GM12878 (cell line): ENCODE results near the gene MIEN1. TPM values are rescaled to one million over a fixed set of nuclear protein-coding genes. Genes with fewer than 3 reads are reported as not detected.

Experiments used
- BMI1 ChIP-seq: fragments of 450-650 bp; IDR thresholded peaks from 2 replicates; pipeline ENCODE4 v1.6.1; 2016; ENCODE audit warnings: mild to moderate bottlenecking, moderate library complexity, borderline replicate concordance
- CEBPB ChIP-seq, 2 experiments: fragments of 150-350 bp in 1 of 2; IDR thresholded peaks; 2 replicates each; pipeline ENCODE4 v1.6.1; 2012 to 2014; ENCODE audit warnings: low read depth in 2 of 2, low read length in 2 of 2, borderline replicate concordance in 1 of 2, inconsistent platforms in 1 of 2
- CREB1 ChIP-seq: IDR thresholded peaks from 2 replicates; pipeline ENCODE4 v1.6.1; 2012; ENCODE audit warnings: low read depth, mild to moderate bottlenecking, inconsistent platforms
- CREM ChIP-seq: IDR thresholded peaks from 2 replicates; pipeline ENCODE4 v1.6.1; 2014; ENCODE audit warnings: antibody characterized with exemption, low read depth
- GABPA ChIP-seq: IDR thresholded peaks from 2 replicates; pipeline ENCODE4 v1.6.1; 2014; ENCODE audit warnings: antibody characterized with exemption, low read depth, mild to moderate bottlenecking, inconsistent platforms
- IRF4 ChIP-seq: IDR thresholded peaks from 2 replicates; pipeline ENCODE4 v1.6.1; 2011; ENCODE audit warnings: low read depth, low read length
- JUNB ChIP-seq: IDR thresholded peaks from 2 replicates; pipeline ENCODE4 v1.6.1; 2016; ENCODE audit warnings: antibody characterized with exemption, mild to moderate bottlenecking
- KAT2A ChIP-seq: conservative IDR thresholded peaks from 2 replicates; pipeline ENCODE4 v1.6.1; 2011; ENCODE audit warnings: low read depth, low read length; ENCODE audit not compliant: control insufficient read depth
- KLF5 ChIP-seq: fragments of 450-650 bp; IDR thresholded peaks from 2 replicates; pipeline ENCODE4 v1.6.1; 2014; ENCODE audit warnings: mild to moderate bottlenecking; ENCODE audit not compliant: partially characterized antibody
- MEF2B ChIP-seq: fragments of 450-650 bp; IDR thresholded peaks from 2 replicates; pipeline ENCODE4 v1.6.1; 2018; ENCODE audit warnings: mild to moderate bottlenecking, moderate library complexity; ENCODE audit not compliant: partially characterized antibody, poor library complexity, severe bottlenecking
- NBN ChIP-seq: fragments of 450-650 bp; IDR thresholded peaks from 2 replicates; pipeline ENCODE4 v1.6.1; 2016
- NFYB ChIP-seq: IDR thresholded peaks from 2 replicates; pipeline ENCODE4 v1.6.1; 2011; ENCODE audit warnings: low read depth, mild to moderate bottlenecking, low read length, improper control_type of control experiment, moderate library complexity; ENCODE audit not compliant: insufficient read depth
- PAX8 ChIP-seq: fragments of 450-650 bp; IDR thresholded peaks from 2 replicates; pipeline ENCODE4 v1.6.1; 2017; ENCODE audit warnings: mild to moderate bottlenecking, moderate library complexity
- ZNF207 ChIP-seq: fragments of 450-650 bp; IDR thresholded peaks from 2 replicates; pipeline ENCODE4 v1.6.1; 2014; ENCODE audit warnings: antibody characterized with exemption, mild to moderate bottlenecking, borderline replicate concordance
- ZNF384 ChIP-seq: IDR thresholded peaks from 2 replicates; pipeline ENCODE4 v1.6.1; 2012; ENCODE audit warnings: low read depth, mild to moderate bottlenecking, low read length, improper control_type of control experiment, borderline replicate concordance
- polyA plus RNA-seq, 11 experiments: library from polyadenylated mRNA; depleted of rRNA in 4 of 11; unstranded in 6 of 11; stranded (reverse) in 5 of 11; fragments of >200 nt; fragmentation: Nextera tagmentation in 4 of 11; fragmentation: Illumina TruSeq in 1 of 11; extraction: Ambion mirVana in 4 of 11; extraction: Trizol in 1 of 11; gene quantifications; 1 replicate in 1 of 11; 2 replicates in 10 of 11; pipeline versions ENCODE4 v1.2.1 to v1.2.3, GENCODE V29; 2011 to 2016; ENCODE audit warnings: inconsistent platforms in 2 of 11, missing spikeins in 2 of 11, low read depth in 1 of 11
- total RNA-seq, 4 experiments: library from RNA; depleted of rRNA in 3 of 4; stranded (reverse); fragments of >200 nt in 3 of 4; fragmentation: Illumina TruSeq in 1 of 4; extraction: Trizol in 1 of 4; gene quantifications; 2 replicates each; pipeline versions ENCODE4 v1.2.1 to v1.2.3, GENCODE V29; 2013 to 2021
- TF ChIP-seq, protein P1 (sequence below): fragments of 450-650 bp; IDR thresholded peaks from 2 replicates; pipeline ENCODE4 v1.6.1; 2016; ENCODE audit warnings: mild to moderate bottlenecking
- TF ChIP-seq, protein P2 (sequence below): fragments of 450-650 bp; IDR thresholded peaks from 2 replicates; pipeline ENCODE4 v1.6.1; 2016; ENCODE audit warnings: mild to moderate bottlenecking
- TF ChIP-seq, protein P3 (sequence below): fragments of 450-650 bp; IDR thresholded peaks from 2 replicates; pipeline ENCODE4 v1.6.1; 2017; ENCODE audit warnings: borderline replicate concordance
- TF ChIP-seq, protein P4 (sequence below): fragments of 450-650 bp; IDR thresholded peaks from 2 replicates; pipeline ENCODE4 v1.6.1; 2018; ENCODE audit warnings: borderline replicate concordance, mild to moderate bottlenecking; ENCODE audit not compliant: partially characterized antibody

The MIEN1 gene
- total and polyA plus RNA-seq, 10 of the 15 experiments (the other 5 are each of a cell fraction or from before 2014, with no cell fraction given), result 24.9 to 89.1 (median 47.7) TPM

DNA sequence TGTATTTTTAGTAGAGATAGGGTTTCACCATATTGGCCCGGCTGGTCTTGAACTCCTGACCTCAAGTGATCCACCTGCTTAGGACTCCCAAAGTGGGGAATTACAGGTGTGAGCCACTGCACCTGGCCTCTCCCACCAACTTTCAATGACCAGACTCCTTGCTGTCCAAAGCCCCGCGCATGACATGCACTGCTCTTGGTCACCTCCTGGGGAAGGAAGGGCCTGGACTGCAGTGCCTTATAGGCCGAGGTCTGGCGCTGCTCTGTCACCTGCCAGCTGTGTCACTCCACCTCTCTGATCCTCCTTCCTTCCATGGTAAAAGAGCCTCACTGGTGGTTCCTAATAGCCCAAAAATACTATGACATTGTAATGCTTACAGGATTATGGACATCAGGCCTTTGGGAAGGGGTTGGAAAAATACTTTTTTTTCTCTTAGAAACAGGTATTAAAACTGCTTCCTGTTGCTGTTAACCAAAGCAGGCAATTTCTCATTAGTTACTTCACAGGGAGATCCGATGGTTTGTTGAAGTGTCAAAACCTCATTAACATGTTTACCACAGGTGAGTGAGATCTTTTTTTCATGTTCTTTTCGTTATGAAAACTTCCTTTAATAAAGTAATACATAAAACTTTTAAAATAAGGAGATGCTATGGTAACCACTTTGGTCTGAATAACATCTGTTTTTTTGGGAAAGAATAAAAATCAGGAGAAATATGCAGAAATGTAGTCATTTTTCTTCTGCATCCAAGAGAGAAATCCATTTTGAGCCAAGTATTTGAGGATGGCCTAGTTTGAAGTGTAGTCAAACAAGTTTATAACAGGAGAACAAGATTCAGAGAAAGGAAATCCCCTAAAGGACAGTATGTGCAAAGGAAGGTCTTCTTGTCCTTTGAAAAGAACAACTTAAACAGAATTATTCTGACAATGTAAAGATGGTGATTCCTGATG lies 42.9 kb upstream of the MIEN1 start (continued):
- TF ChIP-seq, protein P1, sequence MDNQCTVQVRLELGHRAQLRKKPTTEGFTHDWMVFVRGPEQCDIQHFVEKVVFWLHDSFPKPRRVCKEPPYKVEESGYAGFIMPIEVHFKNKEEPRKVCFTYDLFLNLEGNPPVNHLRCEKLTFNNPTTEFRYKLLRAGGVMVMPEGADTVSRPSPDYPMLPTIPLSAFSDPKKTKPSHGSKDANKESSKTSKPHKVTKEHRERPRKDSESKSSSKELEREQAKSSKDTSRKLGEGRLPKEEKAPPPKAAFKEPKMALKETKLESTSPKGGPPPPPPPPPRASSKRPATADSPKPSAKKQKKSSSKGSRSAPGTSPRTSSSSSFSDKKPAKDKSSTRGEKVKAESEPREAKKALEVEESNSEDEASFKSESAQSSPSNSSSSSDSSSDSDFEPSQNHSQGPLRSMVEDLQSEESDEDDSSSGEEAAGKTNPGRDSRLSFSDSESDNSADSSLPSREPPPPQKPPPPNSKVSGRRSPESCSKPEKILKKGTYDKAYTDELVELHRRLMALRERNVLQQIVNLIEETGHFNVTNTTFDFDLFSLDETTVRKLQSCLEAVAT, result no peak
- TF ChIP-seq PAX8 (0 out of 2 replicates have a peak, but pooled peaks have one; percentile 72), JUNB (no peak), KAT2A (no peak), CEBPB (IDR thresholded peaks at IDR 0.05; ENCODE audit: borderline replicate concordance in 1 of 2, low read depth in 2 of 2, low read length in 2 of 2) (no peak), ZNF207 (no peak), NBN (no peak), IRF4 (no peak), MEF2B (no peak), NFYB (no peak), ZNF384 (0 out of 2 replicates have a peak, but pooled peaks have one; percentile 14), CREB1 (no peak), BMI1 (peak; percentile 18; the same call in 1 of the 2 replicates), KLF5 (no peak), CREM (no peak), GABPA (no peak)
- TF ChIP-seq, protein P2, sequence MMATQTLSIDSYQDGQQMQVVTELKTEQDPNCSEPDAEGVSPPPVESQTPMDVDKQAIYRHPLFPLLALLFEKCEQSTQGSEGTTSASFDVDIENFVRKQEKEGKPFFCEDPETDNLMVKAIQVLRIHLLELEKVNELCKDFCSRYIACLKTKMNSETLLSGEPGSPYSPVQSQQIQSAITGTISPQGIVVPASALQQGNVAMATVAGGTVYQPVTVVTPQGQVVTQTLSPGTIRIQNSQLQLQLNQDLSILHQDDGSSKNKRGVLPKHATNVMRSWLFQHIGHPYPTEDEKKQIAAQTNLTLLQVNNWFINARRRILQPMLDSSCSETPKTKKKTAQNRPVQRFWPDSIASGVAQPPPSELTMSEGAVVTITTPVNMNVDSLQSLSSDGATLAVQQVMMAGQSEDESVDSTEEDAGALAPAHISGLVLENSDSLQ, result no peak
- TF ChIP-seq, protein P3, sequence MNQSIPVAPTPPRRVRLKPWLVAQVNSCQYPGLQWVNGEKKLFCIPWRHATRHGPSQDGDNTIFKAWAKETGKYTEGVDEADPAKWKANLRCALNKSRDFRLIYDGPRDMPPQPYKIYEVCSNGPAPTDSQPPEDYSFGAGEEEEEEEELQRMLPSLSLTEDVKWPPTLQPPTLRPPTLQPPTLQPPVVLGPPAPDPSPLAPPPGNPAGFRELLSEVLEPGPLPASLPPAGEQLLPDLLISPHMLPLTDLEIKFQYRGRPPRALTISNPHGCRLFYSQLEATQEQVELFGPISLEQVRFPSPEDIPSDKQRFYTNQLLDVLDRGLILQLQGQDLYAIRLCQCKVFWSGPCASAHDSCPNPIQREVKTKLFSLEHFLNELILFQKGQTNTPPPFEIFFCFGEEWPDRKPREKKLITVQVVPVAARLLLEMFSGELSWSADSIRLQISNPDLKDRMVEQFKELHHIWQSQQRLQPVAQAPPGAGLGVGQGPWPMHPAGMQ, result no peak
- TF ChIP-seq, protein P4, sequence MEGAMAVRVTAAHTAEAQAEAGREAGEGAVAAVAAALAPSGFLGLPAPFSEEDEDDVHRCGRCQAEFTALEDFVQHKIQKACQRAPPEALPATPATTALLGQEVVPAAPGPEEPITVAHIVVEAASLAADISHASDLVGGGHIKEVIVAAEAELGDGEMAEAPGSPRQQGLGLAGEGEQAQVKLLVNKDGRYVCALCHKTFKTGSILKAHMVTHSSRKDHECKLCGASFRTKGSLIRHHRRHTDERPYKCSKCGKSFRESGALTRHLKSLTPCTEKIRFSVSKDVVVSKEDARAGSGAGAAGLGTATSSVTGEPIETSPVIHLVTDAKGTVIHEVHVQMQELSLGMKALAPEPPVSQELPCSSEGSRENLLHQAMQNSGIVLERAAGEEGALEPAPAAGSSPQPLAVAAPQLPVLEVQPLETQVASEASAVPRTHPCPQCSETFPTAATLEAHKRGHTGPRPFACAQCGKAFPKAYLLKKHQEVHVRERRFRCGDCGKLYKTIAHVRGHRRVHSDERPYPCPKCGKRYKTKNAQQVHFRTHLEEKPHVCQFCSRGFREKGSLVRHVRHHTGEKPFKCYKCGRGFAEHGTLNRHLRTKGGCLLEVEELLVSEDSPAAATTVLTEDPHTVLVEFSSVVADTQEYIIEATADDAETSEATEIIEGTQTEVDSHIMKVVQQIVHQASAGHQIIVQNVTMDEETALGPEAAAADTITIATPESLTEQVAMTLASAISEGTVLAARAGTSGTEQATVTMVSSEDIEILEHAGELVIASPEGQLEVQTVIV, result no peak
